Measurements from ENCODE around the gene RAMACL.

Gene RAMACL

GRCh38 chr6:166623318-166623717 is 36.8 kb upstream of the RAMACL start:
- TF ChIP-seq CTCF (IDR thresholded peaks at IDR 0.05; ENCODE audit: control insufficient read depth, insufficient read depth, low read depth, low read length, missing control alignments), result no peak
- no peak for DNase-seq (ENCODE audit: low read depth)
- H3K4me3 ChIP-seq (ENCODE audit: control insufficient read depth, low read depth, low read length), result no peak overlapping the region

DNA sequence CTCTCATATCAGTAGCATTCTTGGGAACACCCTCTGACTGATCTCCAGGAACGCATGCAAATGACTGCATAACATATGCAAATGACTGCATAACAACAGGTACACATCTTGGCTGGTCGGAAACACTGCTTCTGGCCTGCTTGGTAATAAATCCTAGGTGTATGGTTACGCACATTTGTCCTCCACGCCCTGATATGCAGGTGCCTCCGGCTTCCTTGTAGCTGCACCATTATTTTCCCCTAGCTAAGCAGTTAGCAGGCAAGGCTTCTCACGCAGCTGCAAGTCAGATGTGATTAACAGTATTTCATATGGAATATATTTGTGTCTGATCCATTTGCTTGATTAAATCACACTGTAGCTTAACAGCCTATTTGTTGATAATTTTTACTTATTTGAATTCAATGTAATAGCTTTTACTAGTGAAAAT is 34.6 kb upstream of the RAMACL start:
- TF ChIP-seq CTCF (IDR thresholded peaks at IDR 0.05; ENCODE audit: control insufficient read depth, insufficient read depth, low read depth, low read length, missing control alignments), result no peak
- DNase-seq (ENCODE audit: low read depth), result no peak
- H3K4me3 ChIP-seq (ENCODE audit: control insufficient read depth, low read depth, low read length), result no peak overlapping the region

DNA sequence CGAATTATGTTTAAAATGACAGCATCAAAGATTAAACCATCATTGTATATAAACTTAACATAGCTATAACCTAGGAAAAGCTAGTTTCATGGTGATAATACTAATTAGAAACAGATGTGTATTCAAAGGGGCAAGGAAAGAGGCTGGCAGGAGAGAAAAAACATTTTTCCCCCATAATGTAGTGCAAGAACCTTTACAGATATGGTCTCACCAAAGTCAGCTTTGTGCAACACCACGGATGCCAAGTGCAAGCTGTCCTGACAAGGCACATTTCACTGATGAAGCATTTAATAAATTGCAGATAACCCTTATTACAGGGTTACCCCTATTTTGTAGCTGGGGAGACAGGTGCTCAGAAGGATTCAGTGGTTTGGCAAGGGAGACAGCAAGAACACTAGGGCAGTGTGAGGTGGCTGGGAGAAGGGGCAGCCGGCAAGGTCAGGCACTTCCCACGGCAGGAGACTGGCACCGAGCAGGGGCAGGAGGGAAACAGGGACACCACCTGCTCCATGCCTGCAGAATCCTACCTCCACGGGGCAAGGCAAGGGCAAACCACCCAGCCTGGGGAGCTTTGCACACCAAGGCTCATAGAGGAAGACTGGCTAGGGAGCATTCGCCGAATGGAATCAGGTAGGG is 34.1 kb upstream of the RAMACL start:
- H3K4me3 ChIP-seq (ENCODE audit: control insufficient read depth, low read depth, low read length), result no peak overlapping the region
- no peak for TF ChIP-seq CTCF (IDR thresholded peaks at IDR 0.05; ENCODE audit: control insufficient read depth, insufficient read depth, low read depth, low read length, missing control alignments)
- DNase-seq (ENCODE audit: low read depth), result no peak

- peak; percentile 98 for DNase-seq (ENCODE audit: low read depth)
- no peak for TF ChIP-seq CTCF (IDR thresholded peaks at IDR 0.05; ENCODE audit: control insufficient read depth, insufficient read depth, low read depth, low read length, missing control alignments)
- H3K4me3 ChIP-seq (ENCODE audit: control insufficient read depth, low read depth, low read length), result no peak overlapping the region
These were observed 33.4 kb upstream of the RAMACL start for GRCh38 chr6:166619912-166620311.

DNA sequence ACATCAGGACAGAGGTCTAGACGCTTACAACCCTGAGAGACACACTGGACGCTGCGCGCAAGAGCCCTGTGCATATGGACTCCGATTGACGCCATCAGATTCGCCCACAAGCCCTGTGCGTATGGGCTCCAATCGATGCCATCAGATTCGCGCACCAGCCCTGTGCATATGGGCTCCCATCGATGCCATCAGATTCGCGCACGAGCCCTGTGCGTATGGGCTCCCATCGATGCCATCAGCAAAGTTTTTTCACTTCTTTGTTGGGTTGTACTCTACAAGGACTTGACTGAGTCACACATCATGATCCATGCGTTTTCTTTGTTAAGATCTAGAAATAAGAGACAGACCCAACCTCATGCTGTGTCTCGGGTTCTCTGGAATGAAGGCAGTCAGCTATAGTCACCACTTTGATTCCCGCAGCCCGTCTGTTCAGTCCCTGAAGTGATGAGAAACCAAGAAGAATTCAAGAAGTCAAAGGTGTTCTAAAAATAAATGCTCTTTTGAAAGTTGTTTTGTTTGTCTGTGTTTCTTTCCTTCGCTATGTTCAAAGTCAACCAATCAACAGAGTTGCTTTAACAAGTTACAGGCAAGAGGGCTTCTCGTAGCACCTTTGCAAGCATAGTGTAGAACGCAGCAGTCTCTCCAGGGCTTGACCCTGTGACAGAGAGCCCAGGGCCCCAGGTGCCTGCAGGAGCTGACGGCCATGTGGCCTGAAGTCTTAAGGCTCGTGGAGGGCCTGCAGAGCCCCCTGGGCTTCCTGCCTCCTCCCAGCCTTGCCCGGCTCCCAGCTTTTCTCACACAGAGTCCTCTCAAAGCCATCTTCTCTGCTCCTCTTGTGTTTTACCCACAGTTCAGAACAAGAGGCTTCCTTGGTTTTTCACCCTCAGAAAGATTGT is 32.6 kb upstream of the RAMACL start:
- TF ChIP-seq CTCF (IDR thresholded peaks at IDR 0.05; ENCODE audit: control insufficient read depth, insufficient read depth, low read depth, low read length, missing control alignments), result no peak
- H3K4me3 ChIP-seq (ENCODE audit: control insufficient read depth, low read depth, low read length), result no peak overlapping the region
- peak; percentile 53 for DNase-seq (ENCODE audit: low read depth)

DNA sequence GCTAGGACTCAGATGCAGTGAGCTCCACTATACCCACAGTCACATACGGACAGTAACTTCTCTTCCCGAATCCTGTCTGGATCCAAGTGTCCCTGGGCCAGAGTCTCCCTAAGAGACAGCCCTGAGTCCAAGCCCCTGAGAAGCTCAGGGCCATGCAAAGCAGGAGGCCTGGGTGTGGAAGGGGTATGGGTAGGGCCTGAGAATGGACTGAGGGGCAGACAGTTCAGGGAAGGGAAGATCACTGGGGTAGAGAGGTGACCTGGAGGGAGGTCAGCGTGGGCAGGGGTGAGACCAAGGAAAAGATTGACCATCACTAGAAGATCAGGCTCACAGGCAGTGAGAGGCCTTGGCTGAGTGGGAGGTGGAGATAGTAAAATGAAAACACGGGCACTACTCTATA is 31.8 kb upstream of the RAMACL start:
- H3K4me3 ChIP-seq (ENCODE audit: control insufficient read depth, low read depth, low read length), result no peak overlapping the region
- TF ChIP-seq CTCF (IDR thresholded peaks at IDR 0.05; ENCODE audit: control insufficient read depth, insufficient read depth, low read depth, low read length, missing control alignments), result no peak
- no peak for DNase-seq (ENCODE audit: low read depth)

Measured in AG09309 (cell line).